HEK293 (cell line): Measurements from ENCODE around the gene PCTP.

Experiments
- FEZF1 ChIP-seq: fragments of 450-650 bp; formaldehyde crosslinking; IDR thresholded peaks from 2 replicates; pipeline ENCODE4 v1.5.1; 2016; ENCODE audit warnings: missing biosample characterization, missing genetic modification characterization
- IKZF3 ChIP-seq: fragments of 450-650 bp; IDR thresholded peaks from 2 replicates; pipeline ENCODE4 v1.5.0; 2018; ENCODE audit warnings: missing biosample characterization, mild to moderate bottlenecking, missing genetic modification characterization, moderate library complexity
- KLF16 ChIP-seq: fragments of 450-650 bp; formaldehyde crosslinking; IDR thresholded peaks from 2 replicates; pipeline ENCODE4 v1.5.1; 2017; ENCODE audit warnings: missing biosample characterization, missing genetic modification characterization
- MZF1 ChIP-seq: fragments of 450-650 bp; formaldehyde crosslinking; IDR thresholded peaks from 2 replicates; pipeline ENCODE4 v1.5.1; 2017; ENCODE audit warnings: missing biosample characterization, missing genetic modification characterization, borderline replicate concordance
- OVOL3 ChIP-seq: fragments of 450-650 bp; formaldehyde crosslinking; IDR thresholded peaks from 2 replicates; pipeline ENCODE4 v1.5.1; 2016; ENCODE audit warnings: missing biosample characterization, missing genetic modification characterization
- REST ChIP-seq: fragments of 450-650 bp; formaldehyde crosslinking; IDR thresholded peaks from 2 replicates; pipeline ENCODE4 v1.5.1; 2016; ENCODE audit warnings: missing biosample characterization, missing genetic modification characterization
- SCRT1 ChIP-seq: fragments of 450-650 bp; formaldehyde crosslinking; IDR thresholded peaks from 2 replicates; pipeline ENCODE4 v1.5.1; 2016; ENCODE audit warnings: missing biosample characterization, missing genetic modification characterization, borderline replicate concordance
- SETDB1 ChIP-seq: IDR thresholded peaks from one replicate; pipeline ENCODE4 v1.6.1; 2017; ENCODE audit warnings: mild to moderate bottlenecking, low read length, moderate library complexity, mixed read lengths; ENCODE audit not compliant: insufficient read length
- ZBTB11 ChIP-seq: fragments of 450-650 bp; formaldehyde crosslinking; conservative IDR thresholded peaks from 2 replicates; pipeline ENCODE4 v1.5.1; 2016; ENCODE audit warnings: low read depth, missing biosample characterization, missing genetic modification characterization
- ZBTB21 ChIP-seq: fragments of 450-650 bp; formaldehyde crosslinking; IDR thresholded peaks from 2 replicates; pipeline ENCODE4 v1.5.1; 2017; ENCODE audit warnings: missing biosample characterization, missing genetic modification characterization
- ZBTB26 ChIP-seq: fragments of 450-650 bp; formaldehyde crosslinking; optimal IDR thresholded peaks from 2 replicates; pipeline ENCODE3; 2016; ENCODE audit warnings: missing biosample characterization, mild to moderate bottlenecking, missing genetic modification characterization
- ZBTB44 ChIP-seq: fragments of 450-650 bp; IDR thresholded peaks from 2 replicates; pipeline ENCODE4 v1.5.1; 2018; ENCODE audit warnings: missing biosample characterization, mild to moderate bottlenecking, missing genetic modification characterization
- ZBTB8A ChIP-seq: fragments of 450-650 bp; formaldehyde crosslinking; IDR thresholded peaks from 2 replicates; pipeline ENCODE4 v1.5.1; 2016; ENCODE audit warnings: missing biosample characterization, missing genetic modification characterization
- ZNF19 ChIP-seq: fragments of 450-650 bp; formaldehyde crosslinking; IDR thresholded peaks from 2 replicates; pipeline ENCODE4; 2016; ENCODE audit warnings: missing biosample characterization, missing genetic modification characterization, low read depth
- ZNF202 ChIP-seq: fragments of 450-650 bp; formaldehyde crosslinking; IDR thresholded peaks from 2 replicates; pipeline ENCODE4 v1.5.1; 2016; ENCODE audit warnings: missing biosample characterization, missing genetic modification characterization, borderline replicate concordance
- ZNF214 ChIP-seq: fragments of 450-650 bp; formaldehyde crosslinking; IDR thresholded peaks from 2 replicates; pipeline ENCODE4 v1.5.1; 2017; ENCODE audit warnings: missing biosample characterization, mild to moderate bottlenecking, missing genetic modification characterization, borderline replicate concordance
- ZNF274 ChIP-seq, 2 experiments: fragments of 200-500 bp in 1 of 2; fragments of 450-650 bp in 1 of 2; sonication (Bioruptor generic) in 1 of 2; formaldehyde crosslinking in 1 of 2; IDR thresholded peaks; 2 replicates each; pipeline versions ENCODE4 v1.5.1 to v1.6.1; 2014 to 2016; ENCODE audit warnings: borderline replicate concordance in 1 of 2, inconsistent platforms in 1 of 2, low read length in 1 of 2, missing biosample characterization in 1 of 2, missing genetic modification characterization in 1 of 2
- ZNF324 ChIP-seq: fragments of 450-650 bp; formaldehyde crosslinking; IDR thresholded peaks from 2 replicates; pipeline ENCODE4 v1.5.1; 2016; ENCODE audit warnings: missing biosample characterization, missing genetic modification characterization
- ZNF335 ChIP-seq: fragments of 450-650 bp; formaldehyde crosslinking; conservative IDR thresholded peaks from 2 replicates; pipeline ENCODE4 v1.5.1; 2016; ENCODE audit warnings: missing biosample characterization, missing genetic modification characterization
- ZNF350 ChIP-seq: fragments of 450-650 bp; formaldehyde crosslinking; IDR thresholded peaks from 2 replicates; pipeline ENCODE4 v1.5.0; 2017; ENCODE audit warnings: missing biosample characterization, mild to moderate bottlenecking, missing genetic modification characterization
- ZNF366 ChIP-seq: fragments of 450-650 bp; formaldehyde crosslinking; conservative IDR thresholded peaks from 2 replicates; pipeline ENCODE4 v1.5.1; 2016; ENCODE audit warnings: missing biosample characterization, missing genetic modification characterization
- ZNF449 ChIP-seq: fragments of 450-650 bp; formaldehyde crosslinking; IDR thresholded peaks from 2 replicates; pipeline ENCODE4 v1.5.1; 2017; ENCODE audit warnings: missing biosample characterization, mild to moderate bottlenecking, missing genetic modification characterization, moderate library complexity
- ZNF549 ChIP-seq: fragments of 450-650 bp; IDR thresholded peaks from 2 replicates; pipeline ENCODE4 v1.5.1; 2018; ENCODE audit warnings: missing biosample characterization, missing genetic modification characterization, mild to moderate bottlenecking, inconsistent platforms, moderate library complexity
- ZNF596 ChIP-seq: fragments of 450-650 bp; IDR thresholded peaks from 2 replicates; pipeline ENCODE4 v1.5.0; 2018; ENCODE audit warnings: missing biosample characterization, mild to moderate bottlenecking, missing genetic modification characterization, moderate library complexity
- ZNF600 ChIP-seq: fragments of 450-650 bp; formaldehyde crosslinking; IDR thresholded peaks from 2 replicates; pipeline ENCODE4 v1.5.1; 2016; ENCODE audit warnings: missing biosample characterization, missing genetic modification characterization
- ZSCAN4 ChIP-seq: fragments of 450-650 bp; formaldehyde crosslinking; IDR thresholded peaks from 2 replicates; pipeline ENCODE4 v1.5.1; 2017; ENCODE audit warnings: missing biosample characterization, missing genetic modification characterization

PCTP gene

GRCh38 chr17:55722742-55723487, 27.9 kb upstream of the PCTP start, which contains the start of gene TMEM100 (continued):
- TF ChIP-seq ZBTB11 (tag by site-specific recombination) (no peak), ZNF324 (tag by site-specific recombination) (peak; percentile 26; the same call in 1 of the 2 replicates), ZNF335 (tag by site-specific recombination) (peak; percentile 72), ZSCAN4 (tag by site-specific recombination) (no peak), ZNF214 (tag by site-specific recombination) (no peak), KLF16 (no peak), ZNF449 (tag by site-specific recombination) (no peak), FEZF1 (tag by site-specific recombination) (no peak), SETDB1 (no peak), REST (tag by site-specific recombination) (no peak), ZNF350 (tag by site-specific recombination) (no peak), ZNF596 (tag by site-specific recombination) (no peak), MZF1 (tag by site-specific recombination) (peak; percentile 27; the same call in 1 of the 2 replicates), IKZF3 (tag by site-specific recombination) (no peak), ZBTB21 (tag by site-specific recombination) (no peak), ZNF202 (tag by site-specific recombination) (no peak), ZNF366 (tag by site-specific recombination) (peak; percentile 77), SCRT1 (tag by site-specific recombination) (peak; percentile 57; the same call in 1 of the 2 replicates), ZBTB8A (tag by site-specific recombination) (no peak), ZBTB26 (tag by site-specific recombination) (no peak), ZNF600 (tag by site-specific recombination) (peak; percentile 72), ZNF19 (tag by site-specific recombination) (no peak), ZBTB44 (tag by site-specific recombination) (no peak), ZNF549 (no peak), ZNF274 (IDR thresholded peaks at IDR 0.05; ENCODE audit: low read length) (no peak), ZNF274 (tag by site-specific recombination; IDR thresholded peaks at IDR 0.05; ENCODE audit: borderline replicate concordance) (no peak), OVOL3 (tag by site-specific recombination) (no peak)
